ENCODE results near the gene TDRD3. TPM values are rescaled to one million over a fixed set of nuclear protein-coding genes. Genes with fewer than 3 reads are reported as not detected.

The TDRD3 gene
- total and polyA plus RNA-seq, 7 donors = 14.0 to 39.7 (median 29.1) TPM

- no peak for ATAC-seq
- DNase-seq = no peak
- WGBS, 3 donors = 60 to 71% (median 64%) methylated on average over 8 of the region's 8 CpGs
- Histone ChIP-seq H3K9me3 (no peaks in the 10 kb centered on the region), H3K4me3 (no peak overlapping the region), H3K4me1 (no peaks in the 10 kb centered on the region), H3K27me3 (ENCODE audit: insufficient read depth in 3 of 3, low read length in 2 of 3) (no peaks in the 10 kb centered on the region), H3K36me3 (ENCODE audit: insufficient read depth in 1 of 2, low read depth in 1 of 2) (peaks cover 0 to 24% of the 10 kb centered on the region in 2 donors), H3K27ac (no peak overlapping the region)
- intact Hi-C loops (cut with DNase I) = no loop called here
- TF ChIP-seq CTCF (IDR thresholded peaks at IDR 0.05) = no peak
Observed at GRCh38 chr13:60572855-60573254, 175.8 kb downstream of the TDRD3 start.

- no peak for ATAC-seq
- Histone ChIP-seq H3K4me1 (no peaks in the 10 kb centered on the region), H3K36me3 (ENCODE audit: insufficient read depth in 1 of 2, low read depth in 1 of 2) (peaks cover 0 to 5% of the 10 kb centered on the region in 2 donors), H3K27ac (no peak overlapping the region), H3K4me3 (no peak overlapping the region), H3K9me3 (no peaks in the 10 kb centered on the region), H3K27me3 (ENCODE audit: insufficient read depth in 3 of 3, low read length in 2 of 3) (no peaks in the 10 kb centered on the region)
- TF ChIP-seq CTCF (IDR thresholded peaks at IDR 0.05) = no peak
- intact Hi-C loops (cut with DNase I) = no loop called here
- 91 to 96% (median 92%) methylated on average over 5 of the region's 5 CpGs for WGBS, 3 donors
- DNase-seq = no peak
Observed at GRCh38 chr13:60574735-60575134, 177.7 kb downstream of the TDRD3 start.

- ATAC-seq = no peak
- WGBS, 3 donors = 90 to 91% (median 90%) methylated on average over 1 of the region's 1 CpG
- intact Hi-C loops (cut with DNase I) = no loop called here
Observed at GRCh38 chr13:60575142-60575541, 178.1 kb downstream of the TDRD3 start.

GRCh38 chr13:60577761-60578160 lies 180.7 kb downstream of the TDRD3 start:
- Histone ChIP-seq H3K9me3 (no peaks in the 10 kb centered on the region), H3K4me1 (no peaks in the 10 kb centered on the region), H3K27me3 (ENCODE audit: insufficient read depth in 3 of 3, low read length in 2 of 3) (no peaks in the 10 kb centered on the region), H3K36me3 (ENCODE audit: insufficient read depth in 1 of 2, low read depth in 1 of 2) (peaks cover 0 to 5% of the 10 kb centered on the region in 2 donors), H3K27ac (no peak overlapping the region), H3K4me3 (no peak overlapping the region)
- DNase-seq (no peak), ATAC-seq (no peak)
- TF ChIP-seq CTCF (IDR thresholded peaks at IDR 0.05) = no peak
- intact Hi-C loops (cut with DNase I) = no loop called here
- WGBS, 3 donors = 72 to 81% (median 81%) methylated on average over 3 of the region's 3 CpGs

More at GRCh38 chr13:60575142-60575541, 178.1 kb downstream of the TDRD3 start:
- H3K27me3 ChIP-seq (ENCODE audit: insufficient read depth in 3 of 3, low read length in 2 of 3) = no peaks in the 10 kb centered on the region
- no peak overlapping the region for H3K4me3 ChIP-seq
- no peak for DNase-seq
- no peaks in the 10 kb centered on the region for H3K4me1 ChIP-seq
- peaks cover 0 to 5% of the 10 kb centered on the region in 2 donors for H3K36me3 ChIP-seq (ENCODE audit: insufficient read depth in 1 of 2, low read depth in 1 of 2)
- H3K9me3 ChIP-seq = no peaks in the 10 kb centered on the region
- TF ChIP-seq CTCF (IDR thresholded peaks at IDR 0.05) = no peak
- H3K27ac ChIP-seq = no peak overlapping the region

- Histone ChIP-seq H3K4me3 (no peak overlapping the region), H3K27ac (no peak overlapping the region), H3K36me3 (ENCODE audit: insufficient read depth in 1 of 2, low read depth in 1 of 2) (no peaks in the 10 kb centered on the region), H3K27me3 (ENCODE audit: insufficient read depth in 3 of 3, low read length in 2 of 3) (no peaks in the 10 kb centered on the region), H3K4me1 (no peaks in the 10 kb centered on the region), H3K9me3 (no peaks in the 10 kb centered on the region)
- peak in 3 of 4 donors; percentile 19 to 67 (median 53) for ATAC-seq
- intact Hi-C loops (cut with DNase I) = no loop called here
- no peak for TF ChIP-seq CTCF (IDR thresholded peaks at IDR 0.05)
- 56 to 61% (median 57%) methylated on average over 9 of the region's 9 CpGs for WGBS, 3 donors
- no peak for DNase-seq
Observed at GRCh38 chr13:60583196-60583888, 186.3 kb downstream of the TDRD3 start.

All from psoas muscle (tissue), 8 donors.